NCI-H1417 treated with DMSO at 0.1 percent for 48 hours (cell line): ENCODE measurements around the gene TRPV6.

Experiments used
- DNase-seq: peaks from one replicate; lab custom pipeline; 2025; lab: John Stamatoyannopoulos, UW

Gene TRPV6

GRCh38 chr7:142908290-142908689, 22.7 kb upstream of the TRPV6 start:
- DNase-seq, result no peak

- no peak for DNase-seq
Observed at GRCh38 chr7:142906643-142907042, 21.1 kb upstream of the TRPV6 start.

- no peak for DNase-seq
Observed at GRCh38 chr7:142905759-142906158, 20.2 kb upstream of the TRPV6 start.

GRCh38 chr7:142904128-142904527, 18.6 kb upstream of the TRPV6 start:
- no peak for DNase-seq

- DNase-seq, result no peak
Observed at GRCh38 chr7:142901426-142902259, 16.1 kb upstream of the TRPV6 start.

- DNase-seq, result no peak
Observed at GRCh38 chr7:142899661-142900060, 14.1 kb upstream of the TRPV6 start.

- no peak for DNase-seq
Observed at GRCh38 chr7:142898377-142899170, 13.0 kb upstream of the TRPV6 start.

- DNase-seq, result no peak
Observed at GRCh38 chr7:142897691-142898090, 12.1 kb upstream of the TRPV6 start.

GRCh38 chr7:142896741-142897379, 11.3 kb upstream of the TRPV6 start:
- no peak for DNase-seq

GRCh38 chr7:142896151-142896550, 10.6 kb upstream of the TRPV6 start:
- no peak for DNase-seq

GRCh38 chr7:142894985-142895593, 9.5 kb upstream of the TRPV6 start:
- no peak for DNase-seq

GRCh38 chr7:142894112-142894984, 8.8 kb upstream of the TRPV6 start:
- no peak for DNase-seq

- DNase-seq, result no peak
Observed at GRCh38 chr7:142892951-142893350, 7.4 kb upstream of the TRPV6 start.

GRCh38 chr7:142891490-142892082, 6.0 kb upstream of the TRPV6 start:
- no peak for DNase-seq

GRCh38 chr7:142890874-142891485, 5.4 kb upstream of the TRPV6 start:
- no peak for DNase-seq

- DNase-seq, result no peak
Observed at GRCh38 chr7:142889816-142890215, 4.3 kb upstream of the TRPV6 start.

GRCh38 chr7:142887282-142888015, 1.9 kb upstream of the TRPV6 start:
- DNase-seq, result no peak

GRCh38 chr7:142886866-142887265, 1.3 kb upstream of the TRPV6 start:
- DNase-seq, result no peak

GRCh38 chr7:142884286-142884640, 1.3 kb downstream of the TRPV6 start:
- DNase-seq, result no peak
